ENCODE results near the gene BAIAP2L1.

DNA sequence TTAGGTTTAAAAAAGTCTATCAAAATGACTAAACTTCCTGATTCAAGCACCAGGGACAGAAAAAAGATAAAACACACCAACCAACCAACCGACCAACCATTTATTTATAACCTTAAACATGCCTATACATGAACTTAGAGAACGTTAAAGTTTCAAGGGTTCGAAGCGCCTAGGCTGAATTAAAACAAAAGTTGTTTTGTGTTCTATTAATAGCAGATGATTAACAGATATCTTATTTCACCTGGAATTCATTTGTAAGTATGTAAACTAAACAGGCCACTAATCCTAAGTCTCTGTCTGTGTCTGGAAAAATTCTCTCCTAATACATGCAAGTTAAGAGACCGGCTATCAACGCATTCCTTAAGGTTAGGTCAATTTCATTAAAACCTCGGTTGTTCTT is 1.4 kb downstream of the BAIAP2L1 start:
- no peak for TF ChIP-seq POLR2A (IDR thresholded peaks at IDR 0.05)
- TF ChIP-seq, protein P1, sequence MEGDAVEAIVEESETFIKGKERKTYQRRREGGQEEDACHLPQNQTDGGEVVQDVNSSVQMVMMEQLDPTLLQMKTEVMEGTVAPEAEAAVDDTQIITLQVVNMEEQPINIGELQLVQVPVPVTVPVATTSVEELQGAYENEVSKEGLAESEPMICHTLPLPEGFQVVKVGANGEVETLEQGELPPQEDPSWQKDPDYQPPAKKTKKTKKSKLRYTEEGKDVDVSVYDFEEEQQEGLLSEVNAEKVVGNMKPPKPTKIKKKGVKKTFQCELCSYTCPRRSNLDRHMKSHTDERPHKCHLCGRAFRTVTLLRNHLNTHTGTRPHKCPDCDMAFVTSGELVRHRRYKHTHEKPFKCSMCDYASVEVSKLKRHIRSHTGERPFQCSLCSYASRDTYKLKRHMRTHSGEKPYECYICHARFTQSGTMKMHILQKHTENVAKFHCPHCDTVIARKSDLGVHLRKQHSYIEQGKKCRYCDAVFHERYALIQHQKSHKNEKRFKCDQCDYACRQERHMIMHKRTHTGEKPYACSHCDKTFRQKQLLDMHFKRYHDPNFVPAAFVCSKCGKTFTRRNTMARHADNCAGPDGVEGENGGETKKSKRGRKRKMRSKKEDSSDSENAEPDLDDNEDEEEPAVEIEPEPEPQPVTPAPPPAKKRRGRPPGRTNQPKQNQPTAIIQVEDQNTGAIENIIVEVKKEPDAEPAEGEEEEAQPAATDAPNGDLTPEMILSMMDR (IDR thresholded peaks at IDR 0.05) = no peak

Measured in uterus (tissue), 2 donors.